Measurements from ENCODE around the gene MSI2. TPM values are rescaled to one million over a fixed set of nuclear protein-coding genes. Genes with fewer than 3 reads are reported as not detected.

MSI2 gene
- total RNA-seq, 4 donors from 2014 or later = 27.3 to 50.4 (median 36.8) TPM

- no peaks in the 10 kb centered on the region for H3K9me3 ChIP-seq
- no peak for ATAC-seq
Observed at GRCh38 chr17:57678393-57678792, 422.1 kb downstream of the MSI2 start.

GRCh38 chr17:57679356-57679755 lies 423.0 kb downstream of the MSI2 start:
- H3K36me3 ChIP-seq = peaks cover 0 to 15% of the 10 kb centered on the region in 2 donors
- 91 to 97% methylated on average over 6 to 7 of the region's 7 CpGs for WGBS, 2 donors (ENCODE audit: low coverage in 1 of 2)
- H3K27me3 ChIP-seq = no peaks in the 10 kb centered on the region
- no peak overlapping the region for H3K27ac ChIP-seq
- H3K4me1 ChIP-seq = no peaks in the 10 kb centered on the region
- no peak for ATAC-seq
- no peak overlapping the region for H3K4me3 ChIP-seq
- TF ChIP-seq POLR2A (IDR thresholded peaks at IDR 0.05) (no peak), CTCF (IDR thresholded peaks at IDR 0.05) (no peak), EP300 (IDR thresholded peaks at IDR 0.05) (no peak), POLR2AphosphoS5 (IDR thresholded peaks at IDR 0.05) (no peak)
- no peaks in the 10 kb centered on the region for H3K9me3 ChIP-seq

More at GRCh38 chr17:57678393-57678792, 422.1 kb downstream of the MSI2 start:
- H3K4me3 ChIP-seq = no peak overlapping the region
- H3K27me3 ChIP-seq = no peaks in the 10 kb centered on the region
- H3K4me1 ChIP-seq = no peaks in the 10 kb centered on the region
- no peak overlapping the region for H3K27ac ChIP-seq
- TF ChIP-seq POLR2AphosphoS5 (IDR thresholded peaks at IDR 0.05) = no peak
- TF ChIP-seq POLR2A (IDR thresholded peaks at IDR 0.05) = no peak
- TF ChIP-seq CTCF (IDR thresholded peaks at IDR 0.05) = no peak
- TF ChIP-seq EP300 (IDR thresholded peaks at IDR 0.05) = no peak
- peaks cover 0 to 15% of the 10 kb centered on the region in 2 donors for H3K36me3 ChIP-seq

- 77 to 90% methylated on average over 8 of the region's 10 CpGs for WGBS, 2 donors (ENCODE audit: low coverage in 1 of 2)
- Histone ChIP-seq H3K27ac (no peak overlapping the region), H3K27me3 (no peaks in the 10 kb centered on the region), H3K36me3 (peaks cover 0 to 17% of the 10 kb centered on the region in 2 donors), H3K4me1 (no peaks in the 10 kb centered on the region), H3K9me3 (no peaks in the 10 kb centered on the region), H3K4me3 (no peak overlapping the region)
- TF ChIP-seq POLR2AphosphoS5 (IDR thresholded peaks at IDR 0.05) = no peak
- TF ChIP-seq EP300 (IDR thresholded peaks at IDR 0.05) = no peak
- no peak for TF ChIP-seq POLR2A (IDR thresholded peaks at IDR 0.05)
- TF ChIP-seq CTCF (IDR thresholded peaks at IDR 0.05) = no peak
- ATAC-seq = no peak
Observed at GRCh38 chr17:57679906-57680695, 423.8 kb downstream of the MSI2 start.

GRCh38 chr17:57682701-57683100 lies 426.4 kb downstream of the MSI2 start:
- H3K4me3 ChIP-seq = no peak overlapping the region
- no peak for ATAC-seq
- WGBS, 2 donors (ENCODE audit: low coverage in 1 of 2) = 80 to 97% methylated on average over 1 to 16 of the region's 16 CpGs

More at GRCh38 chr17:57682701-57683100, 426.4 kb downstream of the MSI2 start:
- Histone ChIP-seq H3K4me1 (no peaks in the 10 kb centered on the region), H3K36me3 (peaks cover 0 to 6% of the 10 kb centered on the region in 2 donors), H3K27me3 (no peaks in the 10 kb centered on the region), H3K27ac (no peak overlapping the region), H3K9me3 (no peaks in the 10 kb centered on the region)
- no peak for TF ChIP-seq POLR2AphosphoS5 (IDR thresholded peaks at IDR 0.05)
- TF ChIP-seq CTCF (IDR thresholded peaks at IDR 0.05) = no peak
- no peak for TF ChIP-seq POLR2A (IDR thresholded peaks at IDR 0.05)
- TF ChIP-seq EP300 (IDR thresholded peaks at IDR 0.05) = no peak

Measured in gastroesophageal sphincter (tissue), 4 donors.